Activated CD8-positive, alpha-beta memory T cell treated with anti-CD3 and anti-CD28 coated beads, Interleukin-2, amount 50 U/mL, for 1 hour (primary cell): ENCODE measurements around the gene PDE1C.
"Not testable (repeated sequence)": the region's sequence is repeated elsewhere in the genome, so short reads cannot be mapped to it uniquely, and the experiment has no call there.

Source experiments
- DNase-seq: peaks from one replicate; pipeline ENCODE4 v3.0.0-alpha.2; 2020; ENCODE audit errors: extremely low read depth

PDE1C gene

GRCh38 chr7:31850066-31850465 is 220.1 kb downstream of the PDE1C start:
- DNase-seq = no peak

DNA sequence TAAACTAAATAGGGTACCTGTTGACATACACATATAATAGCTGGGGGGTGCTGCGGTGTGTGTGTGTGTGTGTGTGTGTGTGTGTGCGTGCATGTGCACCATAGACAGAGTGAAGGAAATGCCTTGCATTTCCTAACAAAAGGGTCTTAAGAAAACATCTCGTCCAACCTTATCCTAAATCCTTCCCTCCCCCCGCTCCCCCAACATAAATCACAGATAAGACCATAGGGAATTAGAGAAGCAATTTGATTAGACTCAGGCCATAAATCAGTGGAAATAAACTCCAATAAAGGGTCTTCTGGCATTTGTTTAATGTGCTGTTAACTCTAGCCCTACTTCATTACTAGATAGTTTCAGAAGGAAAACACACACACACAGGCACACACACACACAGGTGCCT is 234.7 kb downstream of the PDE1C start:
- DNase-seq = no peak

- DNase-seq = not testable (repeated sequence)
Observed at GRCh38 chr7:31833625-31834024, 236.6 kb downstream of the PDE1C start.

GRCh38 chr7:31828520-31828919 is 241.7 kb downstream of the PDE1C start:
- DNase-seq = no peak

GRCh38 chr7:31825576-31825975 is 244.6 kb downstream of the PDE1C start:
- no peak for DNase-seq

DNA sequence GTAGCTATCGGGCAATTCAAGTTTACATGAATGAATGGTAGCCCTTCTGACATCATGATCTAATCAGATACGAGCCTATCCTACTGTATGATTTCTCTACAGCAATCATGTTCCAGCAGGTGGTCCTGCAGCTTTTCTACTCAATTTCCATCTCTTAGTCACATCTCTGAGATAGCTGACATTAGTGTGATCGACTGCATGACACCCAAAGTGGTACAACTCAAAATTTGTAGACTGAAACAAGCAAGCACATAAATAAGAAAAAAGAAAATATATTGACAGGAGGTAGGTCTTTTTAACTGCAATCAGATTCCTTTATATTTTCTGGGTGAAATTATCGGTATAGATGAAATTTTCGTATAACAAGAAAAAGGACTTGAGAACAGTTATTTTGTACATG is 251.2 kb downstream of the PDE1C start:
- DNase-seq = no peak

DNA sequence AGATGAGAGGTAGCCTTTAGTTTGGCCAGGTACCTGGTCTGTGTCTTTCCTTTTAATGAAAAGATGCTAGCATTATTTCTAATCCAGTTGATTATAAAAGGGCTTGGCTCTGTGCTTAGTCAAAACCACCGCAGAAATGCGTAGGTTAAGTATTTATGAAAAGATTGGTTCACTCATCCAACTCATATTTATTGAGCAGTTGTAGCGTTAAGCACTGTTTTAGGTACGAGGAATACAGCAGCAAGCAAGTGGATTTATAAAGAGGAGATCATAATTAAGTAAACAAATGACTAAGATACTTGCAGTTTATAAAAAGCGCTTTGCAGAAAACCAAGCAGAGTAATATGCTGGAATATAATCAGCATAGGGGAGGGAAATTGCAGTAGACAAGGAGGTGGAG is 253.4 kb downstream of the PDE1C start:
- DNase-seq = no peak

DNA sequence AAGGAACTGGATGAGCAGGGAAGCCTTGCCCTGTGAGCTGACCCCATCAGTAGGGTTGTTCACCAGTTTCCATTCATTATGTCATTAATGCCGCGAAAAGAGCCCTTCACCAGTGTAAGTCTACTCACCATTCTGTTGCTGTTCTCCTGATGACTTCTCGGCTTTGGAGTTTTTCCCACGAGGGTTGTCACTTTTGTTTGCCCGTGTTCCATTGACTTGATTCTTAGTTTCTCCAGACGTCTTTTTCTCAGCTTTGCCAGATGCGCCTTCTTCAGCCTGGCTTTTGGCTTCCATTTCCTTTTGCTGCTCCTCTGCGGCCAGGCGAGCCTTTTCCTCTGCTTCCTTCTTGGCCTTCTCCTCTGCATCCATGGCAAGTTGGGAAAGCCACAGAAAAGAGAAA is 254.4 kb downstream of the PDE1C start:
- DNase-seq = no peak

GRCh38 chr7:31814187-31814586 is 256.0 kb downstream of the PDE1C start:
- no peak for DNase-seq

DNA sequence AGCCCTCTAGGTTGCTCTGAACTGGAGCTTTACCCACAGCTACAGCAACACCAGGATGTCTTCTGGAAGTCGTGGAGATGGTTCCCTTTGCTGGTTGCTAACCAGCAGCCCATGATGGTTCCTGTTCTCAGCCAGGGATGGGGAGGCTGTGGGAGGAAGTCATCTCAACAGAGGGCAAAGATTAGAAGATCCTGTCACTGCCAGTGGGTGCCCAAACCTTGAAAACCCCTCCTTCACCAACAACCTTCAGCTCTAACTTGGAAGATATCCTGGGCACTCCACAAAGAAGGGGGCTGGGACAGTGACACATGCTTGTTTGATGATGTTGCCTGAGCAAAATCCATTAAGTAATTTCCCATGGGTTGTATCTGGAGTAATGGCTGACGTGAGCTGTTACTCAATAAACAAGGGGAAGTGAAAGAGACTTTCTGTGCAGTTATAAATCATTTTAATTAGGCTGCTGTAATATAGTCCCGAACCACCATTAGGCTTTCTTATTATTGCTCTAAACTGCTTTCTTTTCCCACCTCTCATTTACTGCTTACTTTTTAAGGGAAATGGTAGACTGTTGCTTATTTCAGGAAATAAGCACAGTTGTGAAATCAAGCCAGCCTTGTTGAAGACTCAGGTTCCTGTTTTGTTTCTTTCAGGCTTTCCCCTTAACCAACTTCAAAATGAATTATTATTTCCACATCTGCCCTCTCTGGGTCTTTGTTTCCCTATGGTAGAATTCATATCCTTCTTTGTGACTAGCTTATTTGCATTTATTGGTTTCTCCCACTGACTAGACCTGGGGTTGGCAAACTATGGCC is 258.4 kb downstream of the PDE1C start:
- no peak for DNase-seq

GRCh38 chr7:31805209-31805818 is 264.9 kb downstream of the PDE1C start:
- DNase-seq = no peak

- no peak for DNase-seq
Observed at GRCh38 chr7:31796375-31796774, 273.8 kb downstream of the PDE1C start.

- DNase-seq = no peak
Observed at GRCh38 chr7:31794851-31795344, 275.3 kb downstream of the PDE1C start.

DNA sequence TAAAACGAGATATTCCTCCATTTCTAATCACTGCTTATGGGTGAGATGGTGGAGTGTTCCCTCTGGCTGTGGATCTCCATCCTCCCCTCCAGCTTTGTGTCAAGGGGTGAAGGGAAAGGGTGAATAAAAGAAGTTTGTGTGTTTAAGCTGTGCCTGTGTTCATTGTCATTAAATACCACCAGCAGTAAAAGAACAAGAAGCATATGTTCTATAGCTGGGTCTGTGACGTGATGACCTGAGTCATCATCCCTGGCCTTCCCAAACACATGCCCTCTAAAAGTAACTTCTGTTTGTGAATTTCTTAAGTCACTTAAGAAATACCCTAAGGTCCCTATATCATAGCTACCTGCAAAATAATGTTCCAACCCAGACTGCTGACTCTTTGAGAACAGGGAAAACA is 278.3 kb downstream of the PDE1C start:
- DNase-seq = no peak

DNA sequence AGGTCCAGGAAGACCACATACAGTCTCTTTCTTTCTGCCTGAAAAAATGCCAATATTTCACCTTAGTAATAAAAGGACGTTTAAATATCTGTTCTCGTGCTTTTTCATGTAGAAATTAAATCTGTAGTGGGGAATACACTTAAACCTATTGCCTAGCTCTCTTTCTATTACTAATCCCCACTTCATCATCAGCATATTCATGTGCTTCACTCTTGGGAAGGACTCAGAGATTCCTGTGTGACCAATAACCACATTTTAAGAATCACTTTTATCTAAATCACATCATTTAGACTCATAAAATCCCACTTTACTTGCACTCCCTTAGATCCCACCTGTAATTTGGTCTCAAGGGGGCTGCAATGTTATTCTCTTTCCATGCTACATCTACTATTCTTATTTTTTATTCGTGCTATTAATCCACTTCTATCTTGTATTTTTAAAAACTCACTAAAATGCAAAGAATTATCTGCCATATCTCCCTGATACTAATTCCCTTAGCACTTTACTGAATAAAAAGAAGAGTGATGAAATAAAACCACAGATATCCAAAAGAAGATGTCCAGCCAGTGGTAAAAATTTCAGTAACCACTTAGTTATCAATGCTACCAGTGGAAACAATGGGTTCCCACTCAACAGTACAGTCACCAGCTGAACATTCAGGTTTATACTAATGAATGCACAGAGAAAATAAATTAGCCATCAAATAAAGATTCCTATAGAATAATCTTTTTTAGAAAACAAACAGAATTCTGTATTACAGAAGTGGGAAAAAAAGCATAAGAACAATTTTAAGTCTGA is 281.1 kb downstream of the PDE1C start:
- DNase-seq = no peak

- DNase-seq = no peak
Observed at GRCh38 chr7:31788445-31788844, 281.8 kb downstream of the PDE1C start.

- no peak for DNase-seq
Observed at GRCh38 chr7:31786326-31786725, 283.9 kb downstream of the PDE1C start.

DNA sequence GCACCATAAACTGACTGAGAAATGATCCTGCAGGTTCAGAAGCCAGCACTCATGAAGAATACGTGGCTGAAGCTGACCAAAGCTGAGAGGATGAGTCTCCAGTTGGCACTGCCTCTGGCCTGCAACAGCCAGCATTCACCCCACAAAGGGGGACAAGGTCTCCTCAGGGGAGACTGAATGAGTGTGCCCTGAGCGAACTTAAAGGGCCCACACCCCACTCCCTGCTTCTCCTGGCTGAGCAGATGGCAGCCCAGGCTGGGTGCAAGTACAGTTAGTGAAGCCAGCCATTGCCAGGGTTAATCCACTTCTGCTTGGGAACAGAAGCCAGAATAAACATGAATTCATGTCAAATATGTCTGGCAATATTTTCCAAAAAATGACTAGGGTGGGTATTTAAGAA is 285.1 kb downstream of the PDE1C start:
- DNase-seq = no peak

GRCh38 chr7:31783221-31783620 is 287.0 kb downstream of the PDE1C start:
- DNase-seq = no peak

DNA sequence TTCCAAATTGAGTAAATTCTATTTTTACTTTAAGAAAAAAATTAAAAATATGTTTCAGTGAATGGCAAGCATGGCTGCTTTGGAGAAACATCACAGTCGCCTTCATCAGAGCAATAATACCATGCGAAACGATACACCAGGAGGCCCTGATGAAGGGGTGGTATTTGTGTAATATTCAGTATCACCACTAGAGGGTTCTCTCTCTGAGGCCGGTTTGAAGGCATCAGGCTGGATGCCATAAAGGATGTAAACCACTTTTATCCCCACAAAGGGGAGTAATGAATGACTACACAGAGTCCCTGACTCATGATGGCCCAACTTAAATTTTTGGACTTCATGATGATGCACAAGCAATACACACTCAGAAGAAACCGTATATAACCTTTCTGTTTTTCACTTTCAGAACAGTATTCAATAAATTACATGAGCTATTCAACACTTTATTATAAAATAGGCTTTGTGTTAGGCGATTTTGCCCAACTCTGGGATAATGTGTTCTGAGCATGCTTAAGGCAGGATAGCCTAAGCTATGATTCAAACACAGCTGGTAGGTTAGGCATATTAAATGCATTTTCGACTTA is 287.7 kb downstream of the PDE1C start:
- no peak for DNase-seq

- DNase-seq = no peak
Observed at GRCh38 chr7:31778296-31778695, 291.9 kb downstream of the PDE1C start.

DNA sequence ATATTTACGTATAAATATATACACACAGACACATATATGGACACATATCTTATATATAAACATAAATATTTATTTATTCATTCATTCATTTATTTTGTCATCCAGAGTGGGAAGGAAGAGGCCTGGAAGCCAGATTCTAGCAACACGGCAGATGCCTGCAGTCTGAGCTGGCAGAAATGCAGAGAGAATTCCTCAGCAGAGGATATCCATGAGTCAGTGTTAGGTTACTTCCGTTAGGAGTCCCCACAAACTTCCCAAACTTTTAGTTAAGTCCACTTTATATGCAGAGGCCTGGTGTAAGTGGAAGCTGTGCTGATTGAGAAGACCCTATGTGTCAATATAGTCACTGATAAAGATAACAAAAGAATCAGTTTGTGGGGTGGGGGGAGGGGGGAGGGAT is 293.6 kb downstream of the PDE1C start:
- no peak for DNase-seq
